Measurements from ENCODE around the gene PRIM1. TPM values are rescaled to one million over a fixed set of nuclear protein-coding genes. Genes with fewer than 3 reads are reported as not detected.
"Not testable (repeated sequence)": the region's sequence is repeated elsewhere in the genome, so short reads cannot be mapped to it uniquely, and the experiment has no call there.

PRIM1 gene
- total RNA-seq, 1 donor from 2014 or later = 47.3 TPM

GRCh38 chr12:56716458-56716857 is 35.7 kb downstream of the PRIM1 start:
- H3K4me1 Mint-ChIP-seq = peaks cover 41% of the 10 kb centered on the region
- H3K9me3 Mint-ChIP-seq = no peaks in the 10 kb centered on the region
- H3K36me3 Mint-ChIP-seq (ENCODE audit: low read depth) = peaks cover 57% of the 10 kb centered on the region
- H3K27me3 Mint-ChIP-seq (ENCODE audit: low read depth) = no peaks in the 10 kb centered on the region
- H3K4me3 Mint-ChIP-seq = peak overlapping the region; percentile 35
- TF ChIP-seq, protein P1, sequence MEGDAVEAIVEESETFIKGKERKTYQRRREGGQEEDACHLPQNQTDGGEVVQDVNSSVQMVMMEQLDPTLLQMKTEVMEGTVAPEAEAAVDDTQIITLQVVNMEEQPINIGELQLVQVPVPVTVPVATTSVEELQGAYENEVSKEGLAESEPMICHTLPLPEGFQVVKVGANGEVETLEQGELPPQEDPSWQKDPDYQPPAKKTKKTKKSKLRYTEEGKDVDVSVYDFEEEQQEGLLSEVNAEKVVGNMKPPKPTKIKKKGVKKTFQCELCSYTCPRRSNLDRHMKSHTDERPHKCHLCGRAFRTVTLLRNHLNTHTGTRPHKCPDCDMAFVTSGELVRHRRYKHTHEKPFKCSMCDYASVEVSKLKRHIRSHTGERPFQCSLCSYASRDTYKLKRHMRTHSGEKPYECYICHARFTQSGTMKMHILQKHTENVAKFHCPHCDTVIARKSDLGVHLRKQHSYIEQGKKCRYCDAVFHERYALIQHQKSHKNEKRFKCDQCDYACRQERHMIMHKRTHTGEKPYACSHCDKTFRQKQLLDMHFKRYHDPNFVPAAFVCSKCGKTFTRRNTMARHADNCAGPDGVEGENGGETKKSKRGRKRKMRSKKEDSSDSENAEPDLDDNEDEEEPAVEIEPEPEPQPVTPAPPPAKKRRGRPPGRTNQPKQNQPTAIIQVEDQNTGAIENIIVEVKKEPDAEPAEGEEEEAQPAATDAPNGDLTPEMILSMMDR (conservative IDR thresholded peaks at IDR 0.05) = no peak
- H3K27ac Mint-ChIP-seq (ENCODE audit: unreplicated experiment) = peak overlapping the region; percentile 73
- DNase-seq (ENCODE audit: low read depth, low spot score) = no peak

GRCh38 chr12:56715798-56716197 is 36.3 kb downstream of the PRIM1 start:
- Mint-ChIP-seq H3K27ac (ENCODE audit: unreplicated experiment) (peak overlapping the region; percentile 63), H3K27me3 (ENCODE audit: low read depth) (no peaks in the 10 kb centered on the region), H3K36me3 (ENCODE audit: low read depth) (peaks cover 55% of the 10 kb centered on the region), H3K4me1 (peaks cover 39% of the 10 kb centered on the region), H3K4me3 (peak overlapping the region; percentile 35), H3K9me3 (no peaks in the 10 kb centered on the region)
- TF ChIP-seq, protein P1 (conservative IDR thresholded peaks at IDR 0.05) = no peak
- DNase-seq (ENCODE audit: low read depth, low spot score) = no peak

- Mint-ChIP-seq H3K4me3 (no peak overlapping the region), H3K27me3 (ENCODE audit: low read depth) (no peaks in the 10 kb centered on the region), H3K27ac (ENCODE audit: unreplicated experiment) (no peak overlapping the region), H3K36me3 (ENCODE audit: low read depth) (peaks cover 42% of the 10 kb centered on the region), H3K4me1 (peaks cover 27% of the 10 kb centered on the region), H3K9me3 (no peaks in the 10 kb centered on the region)
- no peak for DNase-seq (ENCODE audit: low read depth, low spot score)
- TF ChIP-seq, protein P1 (conservative IDR thresholded peaks at IDR 0.05) = no peak
These were observed 37.6 kb downstream of the PRIM1 start for GRCh38 chr12:56714431-56714929.

- no peak overlapping the region for H3K27ac Mint-ChIP-seq (ENCODE audit: unreplicated experiment)
- H3K27me3 Mint-ChIP-seq (ENCODE audit: low read depth) = no peaks in the 10 kb centered on the region
- peaks cover 33% of the 10 kb centered on the region for H3K36me3 Mint-ChIP-seq (ENCODE audit: low read depth)
- H3K9me3 Mint-ChIP-seq = no peaks in the 10 kb centered on the region
- H3K4me3 Mint-ChIP-seq = no peak overlapping the region
- TF ChIP-seq, protein P1 (conservative IDR thresholded peaks at IDR 0.05) = no peak
- DNase-seq (ENCODE audit: low read depth, low spot score) = no peak
- H3K4me1 Mint-ChIP-seq = peaks cover 17% of the 10 kb centered on the region
These were observed 38.8 kb downstream of the PRIM1 start for GRCh38 chr12:56713345-56713744.

- Mint-ChIP-seq H3K9me3 (no peaks in the 10 kb centered on the region), H3K4me1 (peaks cover 6% of the 10 kb centered on the region), H3K27ac (ENCODE audit: unreplicated experiment) (no peak overlapping the region), H3K36me3 (ENCODE audit: low read depth) (peaks cover 23% of the 10 kb centered on the region), H3K27me3 (ENCODE audit: low read depth) (no peaks in the 10 kb centered on the region), H3K4me3 (no peak overlapping the region)
- TF ChIP-seq, protein P1 (conservative IDR thresholded peaks at IDR 0.05) = no peak
- no peak for DNase-seq (ENCODE audit: low read depth, low spot score)
These were observed 42.3 kb downstream of the PRIM1 start for GRCh38 chr12:56709759-56710376.

GRCh38 chr12:56704522-56704921 is 47.6 kb downstream of the PRIM1 start:
- H3K9me3 Mint-ChIP-seq; H3K36me3 Mint-ChIP-seq (ENCODE audit: low read depth); H3K4me1 Mint-ChIP-seq; DNase-seq (ENCODE audit: low read depth, low spot score); H3K4me3 Mint-ChIP-seq; H3K27ac Mint-ChIP-seq (ENCODE audit: unreplicated experiment); H3K27me3 Mint-ChIP-seq (ENCODE audit: low read depth): not testable (repeated sequence)

Data from neural crest cell (in vitro differentiated cells).